ENCODE results near the gene OTOGL.

DNA sequence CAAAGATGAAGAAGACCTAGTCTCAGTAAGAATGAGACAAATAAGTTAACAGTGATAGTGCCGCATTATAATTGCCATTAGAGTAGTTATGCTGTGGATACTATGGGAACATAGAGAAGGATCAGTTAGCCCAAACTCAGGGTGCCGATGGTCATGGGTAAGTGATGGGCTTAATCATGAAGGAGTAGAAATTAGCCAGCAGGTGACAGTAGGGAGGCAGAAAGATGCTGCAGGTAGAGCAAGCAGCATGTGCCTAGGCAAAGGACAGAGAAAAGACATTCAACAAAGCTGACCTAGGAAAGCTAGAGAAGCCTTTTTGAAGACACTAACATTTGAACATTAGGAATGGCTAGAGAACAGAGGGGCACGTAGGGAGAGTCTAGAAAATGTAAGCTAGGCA, 314.1 kb downstream of the OTOGL start:
- TF ChIP-seq, protein P1, sequence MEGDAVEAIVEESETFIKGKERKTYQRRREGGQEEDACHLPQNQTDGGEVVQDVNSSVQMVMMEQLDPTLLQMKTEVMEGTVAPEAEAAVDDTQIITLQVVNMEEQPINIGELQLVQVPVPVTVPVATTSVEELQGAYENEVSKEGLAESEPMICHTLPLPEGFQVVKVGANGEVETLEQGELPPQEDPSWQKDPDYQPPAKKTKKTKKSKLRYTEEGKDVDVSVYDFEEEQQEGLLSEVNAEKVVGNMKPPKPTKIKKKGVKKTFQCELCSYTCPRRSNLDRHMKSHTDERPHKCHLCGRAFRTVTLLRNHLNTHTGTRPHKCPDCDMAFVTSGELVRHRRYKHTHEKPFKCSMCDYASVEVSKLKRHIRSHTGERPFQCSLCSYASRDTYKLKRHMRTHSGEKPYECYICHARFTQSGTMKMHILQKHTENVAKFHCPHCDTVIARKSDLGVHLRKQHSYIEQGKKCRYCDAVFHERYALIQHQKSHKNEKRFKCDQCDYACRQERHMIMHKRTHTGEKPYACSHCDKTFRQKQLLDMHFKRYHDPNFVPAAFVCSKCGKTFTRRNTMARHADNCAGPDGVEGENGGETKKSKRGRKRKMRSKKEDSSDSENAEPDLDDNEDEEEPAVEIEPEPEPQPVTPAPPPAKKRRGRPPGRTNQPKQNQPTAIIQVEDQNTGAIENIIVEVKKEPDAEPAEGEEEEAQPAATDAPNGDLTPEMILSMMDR (IDR thresholded peaks at IDR 0.05; ENCODE audit: low read depth, low read length, poor library complexity, severe bottlenecking), result peak; percentile 46
- TF ChIP-seq EZH2phosphoT487 (IDR thresholded peaks at IDR 0.05; ENCODE audit: borderline replicate concordance, low read length), result no peak
